OCI-LY7 (cell line): Measurements from ENCODE around the gene FRMD5.

Experiments
- EZH2phosphoT487 ChIP-seq: fragments of 200-600 bp; sonication (generic); IDR thresholded peaks from 2 replicates; pipeline ENCODE4 v1.6.1; 2018; ENCODE audit warnings: low read depth, borderline replicate concordance, mild to moderate bottlenecking, mixed run types, antibody characterized with exemption, low read length, moderate library complexity, mixed read lengths
- TF ChIP-seq, protein P1 (sequence below): fragments of 200-600 bp; sonication (generic); conservative IDR thresholded peaks from 2 replicates; pipeline ENCODE4 v1.5.1; 2014; ENCODE audit warnings: mild to moderate bottlenecking, antibody characterized with exemption, low read length, moderate library complexity, mixed read lengths

DNA sequence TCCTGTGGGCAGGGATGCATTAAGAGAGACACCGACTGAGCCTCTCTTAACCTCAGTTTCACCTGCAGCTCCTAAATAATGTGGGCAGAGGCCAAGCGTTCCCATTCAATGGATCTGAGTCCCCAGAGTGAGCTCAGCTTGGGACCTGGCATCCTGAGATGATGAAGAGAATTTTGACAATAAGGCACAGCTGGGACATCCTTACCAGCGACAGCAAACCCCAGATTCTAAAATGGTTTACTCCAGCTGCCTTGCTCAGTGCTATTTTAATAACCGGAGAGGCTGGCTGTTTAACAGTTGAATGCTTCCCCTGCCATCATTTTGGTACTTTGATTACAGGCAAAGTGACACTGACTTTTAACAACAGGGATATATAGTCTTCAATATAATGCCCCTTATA, 244.5 kb downstream of the FRMD5 start:
- TF ChIP-seq, protein P1, sequence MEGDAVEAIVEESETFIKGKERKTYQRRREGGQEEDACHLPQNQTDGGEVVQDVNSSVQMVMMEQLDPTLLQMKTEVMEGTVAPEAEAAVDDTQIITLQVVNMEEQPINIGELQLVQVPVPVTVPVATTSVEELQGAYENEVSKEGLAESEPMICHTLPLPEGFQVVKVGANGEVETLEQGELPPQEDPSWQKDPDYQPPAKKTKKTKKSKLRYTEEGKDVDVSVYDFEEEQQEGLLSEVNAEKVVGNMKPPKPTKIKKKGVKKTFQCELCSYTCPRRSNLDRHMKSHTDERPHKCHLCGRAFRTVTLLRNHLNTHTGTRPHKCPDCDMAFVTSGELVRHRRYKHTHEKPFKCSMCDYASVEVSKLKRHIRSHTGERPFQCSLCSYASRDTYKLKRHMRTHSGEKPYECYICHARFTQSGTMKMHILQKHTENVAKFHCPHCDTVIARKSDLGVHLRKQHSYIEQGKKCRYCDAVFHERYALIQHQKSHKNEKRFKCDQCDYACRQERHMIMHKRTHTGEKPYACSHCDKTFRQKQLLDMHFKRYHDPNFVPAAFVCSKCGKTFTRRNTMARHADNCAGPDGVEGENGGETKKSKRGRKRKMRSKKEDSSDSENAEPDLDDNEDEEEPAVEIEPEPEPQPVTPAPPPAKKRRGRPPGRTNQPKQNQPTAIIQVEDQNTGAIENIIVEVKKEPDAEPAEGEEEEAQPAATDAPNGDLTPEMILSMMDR = no peak
- no peak for TF ChIP-seq EZH2phosphoT487
